Stimulated activated CD4-positive, alpha-beta T cell treated with anti-CD3 and anti-CD28 coated beads, Interleukin-2, amount 100 ng/mL, for 48 hours (primary cell): ENCODE results near the gene TNFAIP8.
A peak's percentile ranks its signal among the peaks of the same experiment; 100 is the strongest.
"Not testable (repeated sequence)": the region's sequence is repeated elsewhere in the genome, so short reads cannot be mapped to it uniquely, and the experiment has no call there.

ENCODE experiments used
- DNase-seq, 2 donors: peaks; one replicate each; pipeline ENCODE4 v3.0.0-alpha.2; 2020

TNFAIP8 gene

GRCh38 chr5:119398727-119399466 is 43.1 kb downstream of the TNFAIP8 start:
- no peak for DNase-seq

- DNase-seq: no peak
Measured at GRCh38 chr5:119400245-119400644, 44.4 kb downstream of the TNFAIP8 start.

- DNase-seq: no peak
Measured at GRCh38 chr5:119402081-119402480, 46.3 kb downstream of the TNFAIP8 start.

GRCh38 chr5:119402555-119402954 is 46.7 kb downstream of the TNFAIP8 start:
- DNase-seq: no peak

GRCh38 chr5:119404033-119404432 is 48.2 kb downstream of the TNFAIP8 start:
- no peak for DNase-seq

- DNase-seq: no peak
Measured at GRCh38 chr5:119405419-119405818, 49.6 kb downstream of the TNFAIP8 start.

GRCh38 chr5:119406551-119407110 is 50.8 kb downstream of the TNFAIP8 start:
- DNase-seq: no peak

- no peak for DNase-seq
Measured at GRCh38 chr5:119409235-119409815, 53.5 kb downstream of the TNFAIP8 start.

GRCh38 chr5:119410448-119411159 is 54.8 kb downstream of the TNFAIP8 start:
- DNase-seq: no peak

GRCh38 chr5:119411361-119412278 is 55.8 kb downstream of the TNFAIP8 start:
- DNase-seq: peak in 1 of 2 donors; percentile 44

- DNase-seq: no peak
Measured at GRCh38 chr5:119412279-119413227, 56.7 kb downstream of the TNFAIP8 start.

GRCh38 chr5:119414124-119414734 is 58.4 kb downstream of the TNFAIP8 start:
- not testable (repeated sequence) for DNase-seq

- DNase-seq: no peak
Measured at GRCh38 chr5:119417891-119418605, 62.2 kb downstream of the TNFAIP8 start.

- no peak for DNase-seq
Measured at GRCh38 chr5:119418606-119419100, 62.8 kb downstream of the TNFAIP8 start.

- DNase-seq: no peak
Measured at GRCh38 chr5:119420169-119420568, 64.3 kb downstream of the TNFAIP8 start.

GRCh38 chr5:119426057-119426456 is 70.2 kb downstream of the TNFAIP8 start:
- no peak for DNase-seq

GRCh38 chr5:119427060-119427459 is 71.2 kb downstream of the TNFAIP8 start:
- no peak for DNase-seq

- not testable (repeated sequence) for DNase-seq
Measured at GRCh38 chr5:119427596-119427995, 71.8 kb downstream of the TNFAIP8 start.

GRCh38 chr5:119428166-119428565 is 72.3 kb downstream of the TNFAIP8 start:
- DNase-seq: not testable (repeated sequence)

- DNase-seq: not testable (repeated sequence)
Measured at GRCh38 chr5:119428574-119428973, 72.8 kb downstream of the TNFAIP8 start.
